PC-9 (cell line): Measurements from ENCODE around the gene SLC66A1. TPM values are rescaled to one million over a fixed set of nuclear protein-coding genes. Genes with fewer than 3 reads are reported as not detected.

Experiments
- BruUV-seq: library from RNA; stranded (reverse); fragments of 400-500 nt; replicated peaks from 2 replicates; lab custom pipeline; 2021; lab: Mats Ljungman, UMichigan
- CTCF ChIA-PET: fragments of 300-600 bp; sonication (Branson Sonifier 250); formaldehyde crosslinking; loops from one replicate; lab custom pipeline; 2022; ENCODE audit warnings: antibody characterized with exemption; lab: Charles Lee
- POLR2A ChIA-PET: fragments of 300-600 bp; sonication (Branson Sonifier 250); formaldehyde crosslinking; loops from one replicate; lab custom pipeline; 2022; ENCODE audit warnings: antibody characterized with exemption; ENCODE audit not compliant: unreplicated experiment; lab: Charles Lee
- DNase-seq, 2 experiments: peaks; one replicate each; pipeline versions ENCODE4 v3.0.0 to v3.0.0-alpha.2; 2015 to 2022; ENCODE audit warnings: mixed read lengths in 1 of 2
- H2AFZ ChIP-seq: fragments of 200-600 bp; sonication (generic); 2 replicates; pipeline ENCODE4 v1.8.1; 2017; ENCODE audit warnings: antibody characterized with exemption
- H3F3A ChIP-seq: fragments of 200-600 bp; sonication (generic); 2 replicates; pipeline ENCODE4 v1.8.1; 2017; ENCODE audit warnings: antibody characterized with exemption, mild to moderate bottlenecking, low read depth; ENCODE audit not compliant: insufficient read depth
- H3K27ac ChIP-seq: fragments of 200-600 bp; sonication (generic); 2 replicates; pipeline ENCODE4 v1.6.1; 2016; ENCODE audit warnings: mixed run types
- H3K27me3 ChIP-seq: fragments of 200-600 bp; sonication (generic); 2 replicates; pipeline ENCODE4 v1.6.1; 2016; ENCODE audit warnings: low read depth, mixed run types; ENCODE audit not compliant: insufficient read depth
- H3K36me3 ChIP-seq: fragments of 200-600 bp; sonication (generic); 2 replicates; pipeline ENCODE4 v1.6.1; 2016; ENCODE audit warnings: low read depth, mixed run types
- H3K4me1 ChIP-seq: fragments of 200-600 bp; sonication (generic); replicated peaks from 2 replicates; pipeline ENCODE4 v1.6.1; 2016; ENCODE audit warnings: mixed run types; ENCODE audit not compliant: insufficient read depth
- H3K4me2 ChIP-seq: fragments of 200-600 bp; sonication (generic); 2 replicates; pipeline ENCODE4 v1.6.1; 2017; ENCODE audit warnings: mixed run types
- H3K4me3 ChIP-seq: fragments of 200-600 bp; sonication (generic); 2 replicates; pipeline ENCODE4 v1.6.1; 2016; ENCODE audit warnings: mixed run types
- H3K79me2 ChIP-seq: fragments of 200-600 bp; sonication (generic); 2 replicates; pipeline ENCODE4 v1.6.1; 2017; ENCODE audit warnings: low read depth, mixed run types
- H3K9me2 ChIP-seq: fragments of 200-600 bp; sonication (generic); 2 replicates; pipeline ENCODE4 v1.8.1; 2017; ENCODE audit warnings: mild to moderate bottlenecking; ENCODE audit not compliant: insufficient read depth
- H3K9me3 ChIP-seq: fragments of 200-600 bp; sonication (generic); 2 replicates; pipeline ENCODE4 v1.8.1; 2016; ENCODE audit warnings: low read depth; ENCODE audit not compliant: insufficient read depth
- H4K20me1 ChIP-seq: fragments of 200-600 bp; sonication (generic); 2 replicates; pipeline ENCODE4 v1.8.1; 2017; ENCODE audit not compliant: insufficient read depth
- EZH2 ChIP-seq: fragments of 200-600 bp; sonication (generic); IDR thresholded peaks from 2 replicates; pipeline ENCODE4 v1.8.0; 2017; ENCODE audit warnings: antibody characterized with exemption, low read depth
- intact Hi-C: fragments of 100-400 bp; cut with micrococcal nuclease; formaldehyde crosslinking; loops from one replicate; pipeline ENCODE4 v1.10.0; 2022; ENCODE audit not compliant: unreplicated experiment
- total RNA-seq: library from RNA; stranded (reverse); gene quantifications from 2 replicates; pipeline ENCODE4 v1.2.3, GENCODE V29; 2021
- TF ChIP-seq, protein P1 (sequence below): fragments of 200-600 bp; sonication (generic); conservative IDR thresholded peaks from 2 replicates; pipeline ENCODE4 v1.6.1; 2017; ENCODE audit warnings: mixed run types, antibody characterized with exemption, mild to moderate bottlenecking, moderate library complexity

SLC66A1 gene
- total RNA-seq, 1 experiment from 2014 or later, result 13.8 TPM

GRCh38 chr1:19352839-19353238, 40.7 kb downstream of the SLC66A1 start:
- no peaks in the 10 kb centered on the region for H3F3A ChIP-seq
- H3K4me1 ChIP-seq, result no peaks in the 10 kb centered on the region
- ChIA-PET CTCF (no interaction called here), POLR2A (no interaction called here)
- H3K36me3 ChIP-seq, result no peaks in the 10 kb centered on the region
- H3K9me3 ChIP-seq, result no peaks in the 10 kb centered on the region
- H3K27me3 ChIP-seq, result no peaks in the 10 kb centered on the region
- intact Hi-C loops, result no loop called here
- no peak overlapping the region for H2AFZ ChIP-seq
- TF ChIP-seq EZH2, result no peak
- H3K9me2 ChIP-seq, result no peaks in the 10 kb centered on the region
- DNase-seq, result no peak
- H3K4me3 ChIP-seq, result no peak overlapping the region
- no peak overlapping the region for H3K27ac ChIP-seq
- H3K79me2 ChIP-seq, result no peaks in the 10 kb centered on the region
- BruUV-seq, result no TSS peak
- no peaks in the 10 kb centered on the region for H4K20me1 ChIP-seq
- H3K4me2 ChIP-seq, result no peak overlapping the region

DNA sequence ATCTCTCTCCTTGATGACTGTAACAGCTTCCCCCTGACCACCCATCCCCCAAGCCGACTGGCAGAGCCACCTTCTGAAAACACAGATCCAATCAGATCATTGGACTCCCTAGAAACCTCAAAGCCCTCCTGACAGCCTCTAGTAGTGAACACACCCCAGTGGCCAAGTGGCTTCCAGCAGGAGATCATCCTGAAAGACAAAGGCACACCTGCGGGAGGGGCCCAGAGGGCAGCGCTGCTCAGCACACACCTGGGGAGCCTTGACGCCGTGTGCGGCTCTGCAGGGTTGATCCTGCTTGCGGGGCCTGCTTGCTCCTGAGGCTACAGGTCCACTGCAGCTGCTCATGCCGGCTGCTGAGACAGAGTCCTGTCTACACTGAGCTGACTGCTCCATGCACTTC, 41.5 kb downstream of the SLC66A1 start:
- no peaks in the 10 kb centered on the region for H3K9me3 ChIP-seq
- BruUV-seq, result no TSS peak
- H3K27me3 ChIP-seq, result no peaks in the 10 kb centered on the region
- H3K79me2 ChIP-seq, result no peaks in the 10 kb centered on the region
- H3F3A ChIP-seq, result no peaks in the 10 kb centered on the region
- no peak overlapping the region for H3K4me2 ChIP-seq
- no peaks in the 10 kb centered on the region for H3K4me1 ChIP-seq
- DNase-seq, result no peak
- H2AFZ ChIP-seq, result no peak overlapping the region
- CTCF ChIA-PET, result interaction anchor here (0.6 kb wide), 1 partner anchor 33 kb away, joined by 3 read pairs; no protein-coding TSS in a partner anchor
- H3K36me3 ChIP-seq, result no peaks in the 10 kb centered on the region
- POLR2A ChIA-PET, result no interaction called here
- intact Hi-C loops, result no loop called here
- no peaks in the 10 kb centered on the region for H4K20me1 ChIP-seq
- H3K4me3 ChIP-seq, result no peak overlapping the region
- no peak overlapping the region for H3K27ac ChIP-seq
- H3K9me2 ChIP-seq, result no peaks in the 10 kb centered on the region
- TF ChIP-seq EZH2, result no peak

DNA sequence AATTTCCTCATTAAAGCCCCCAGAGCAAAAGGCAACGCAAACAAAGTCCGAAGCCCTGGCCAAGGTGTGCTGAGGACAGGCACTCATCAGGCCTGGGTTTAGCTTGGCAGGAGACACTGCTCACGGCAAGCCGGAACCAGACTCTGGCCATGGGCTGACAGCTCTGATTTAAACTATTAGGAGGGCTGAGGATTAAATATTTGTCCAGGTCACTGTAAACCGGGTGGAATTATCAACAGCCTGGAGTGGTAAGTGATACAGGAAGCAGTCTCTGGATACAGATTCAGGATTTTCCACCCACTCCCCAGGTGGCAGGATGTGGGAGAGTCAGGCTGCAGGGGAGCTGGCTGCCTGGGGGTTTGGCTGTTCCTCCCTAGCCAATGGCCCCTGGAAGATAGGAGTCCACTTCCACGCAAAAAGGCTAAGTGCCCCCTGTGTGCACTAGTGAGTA, 42.4 kb downstream of the SLC66A1 start:
- H2AFZ ChIP-seq, result no peak overlapping the region
- H3K9me2 ChIP-seq, result no peaks in the 10 kb centered on the region
- TF ChIP-seq EZH2, result no peak
- TF ChIP-seq, protein P1, sequence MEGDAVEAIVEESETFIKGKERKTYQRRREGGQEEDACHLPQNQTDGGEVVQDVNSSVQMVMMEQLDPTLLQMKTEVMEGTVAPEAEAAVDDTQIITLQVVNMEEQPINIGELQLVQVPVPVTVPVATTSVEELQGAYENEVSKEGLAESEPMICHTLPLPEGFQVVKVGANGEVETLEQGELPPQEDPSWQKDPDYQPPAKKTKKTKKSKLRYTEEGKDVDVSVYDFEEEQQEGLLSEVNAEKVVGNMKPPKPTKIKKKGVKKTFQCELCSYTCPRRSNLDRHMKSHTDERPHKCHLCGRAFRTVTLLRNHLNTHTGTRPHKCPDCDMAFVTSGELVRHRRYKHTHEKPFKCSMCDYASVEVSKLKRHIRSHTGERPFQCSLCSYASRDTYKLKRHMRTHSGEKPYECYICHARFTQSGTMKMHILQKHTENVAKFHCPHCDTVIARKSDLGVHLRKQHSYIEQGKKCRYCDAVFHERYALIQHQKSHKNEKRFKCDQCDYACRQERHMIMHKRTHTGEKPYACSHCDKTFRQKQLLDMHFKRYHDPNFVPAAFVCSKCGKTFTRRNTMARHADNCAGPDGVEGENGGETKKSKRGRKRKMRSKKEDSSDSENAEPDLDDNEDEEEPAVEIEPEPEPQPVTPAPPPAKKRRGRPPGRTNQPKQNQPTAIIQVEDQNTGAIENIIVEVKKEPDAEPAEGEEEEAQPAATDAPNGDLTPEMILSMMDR, result no peak
- H3K4me2 ChIP-seq, result no peak overlapping the region
- no peaks in the 10 kb centered on the region for H3K9me3 ChIP-seq
- H3K4me1 ChIP-seq, result no peaks in the 10 kb centered on the region
- no TSS peak for BruUV-seq
- H3K4me3 ChIP-seq, result no peak overlapping the region
- no peak for DNase-seq
- no peaks in the 10 kb centered on the region for H3K36me3 ChIP-seq
- H3K27me3 ChIP-seq, result no peaks in the 10 kb centered on the region
- H3F3A ChIP-seq, result no peaks in the 10 kb centered on the region
- no peaks in the 10 kb centered on the region for H4K20me1 ChIP-seq
- ChIA-PET POLR2A (no interaction called here), CTCF (no interaction called here)
- H3K79me2 ChIP-seq, result no peaks in the 10 kb centered on the region
- no peak overlapping the region for H3K27ac ChIP-seq
- intact Hi-C loops, result no loop called here

GRCh38 chr1:19356266-19356665, 44.1 kb downstream of the SLC66A1 start:
- no peak overlapping the region for H3K4me3 ChIP-seq
- no peak overlapping the region for H2AFZ ChIP-seq
- H3K9me3 ChIP-seq, result no peaks in the 10 kb centered on the region
- no peak for TF ChIP-seq EZH2
- TF ChIP-seq, protein P1, result no peak
- H3K27me3 ChIP-seq, result no peaks in the 10 kb centered on the region
- H3K4me1 ChIP-seq, result no peaks in the 10 kb centered on the region
- POLR2A ChIA-PET, result no interaction called here
- intact Hi-C loops, result no loop called here
- no peaks in the 10 kb centered on the region for H3F3A ChIP-seq
- CTCF ChIA-PET, result no interaction called here
- no peak overlapping the region for H3K4me2 ChIP-seq
- no peaks in the 10 kb centered on the region for H3K36me3 ChIP-seq
- no peaks in the 10 kb centered on the region for H3K79me2 ChIP-seq
- H4K20me1 ChIP-seq, result no peaks in the 10 kb centered on the region
- no peaks in the 10 kb centered on the region for H3K9me2 ChIP-seq
- DNase-seq, result no peak
- BruUV-seq, result no TSS peak
- H3K27ac ChIP-seq, result no peak overlapping the region
